T-helper 1 cell treated with Interleukin-12 subunit alpha and Interleukin-12 subunit beta and Interleukin-4 antibody, amounts not matched to agents 30 μg/mL and 1 μg/mL, for 36 hours (primary cell): ENCODE measurements around the gene CABP2.
"Not testable (repeated sequence)": the region's sequence is repeated elsewhere in the genome, so short reads cannot be mapped to it uniquely, and the experiment has no call there.

Experiments
- H3K27ac Mint-ChIP-seq: one replicate; pipeline ENCODE4 v1.8.0; 2021; ENCODE audit warnings: mild to moderate bottlenecking, mixed read lengths
- H3K27me3 Mint-ChIP-seq: one replicate; pipeline ENCODE4 v1.8.0; 2021; ENCODE audit warnings: low read depth, mixed read lengths
- H3K36me3 Mint-ChIP-seq: one replicate; pipeline ENCODE4 v1.8.0; 2021; ENCODE audit warnings: low read depth, mixed read lengths
- H3K4me1 Mint-ChIP-seq: one replicate; pipeline ENCODE4 v1.8.0; 2021; ENCODE audit warnings: low read depth, mixed read lengths
- H3K4me3 Mint-ChIP-seq: one replicate; pipeline ENCODE4 v1.8.0; 2021; ENCODE audit warnings: mild to moderate bottlenecking, moderate library complexity, mixed read lengths
- H3K9me3 Mint-ChIP-seq: one replicate; pipeline ENCODE4 v1.8.0; 2021; ENCODE audit warnings: mixed read lengths

CABP2 gene

GRCh38 chr11:67489203-67489884 is 33.9 kb downstream of the CABP2 start:
- H3K27me3 Mint-ChIP-seq = no peaks in the 10 kb centered on the region
- peak overlapping the region; percentile 96 for H3K27ac Mint-ChIP-seq
- H3K4me3 Mint-ChIP-seq = no peak overlapping the region
- no peaks in the 10 kb centered on the region for H3K9me3 Mint-ChIP-seq
- H3K4me1 Mint-ChIP-seq = peaks cover 44% of the 10 kb centered on the region
- H3K36me3 Mint-ChIP-seq = peaks cover 27% of the 10 kb centered on the region

DNA sequence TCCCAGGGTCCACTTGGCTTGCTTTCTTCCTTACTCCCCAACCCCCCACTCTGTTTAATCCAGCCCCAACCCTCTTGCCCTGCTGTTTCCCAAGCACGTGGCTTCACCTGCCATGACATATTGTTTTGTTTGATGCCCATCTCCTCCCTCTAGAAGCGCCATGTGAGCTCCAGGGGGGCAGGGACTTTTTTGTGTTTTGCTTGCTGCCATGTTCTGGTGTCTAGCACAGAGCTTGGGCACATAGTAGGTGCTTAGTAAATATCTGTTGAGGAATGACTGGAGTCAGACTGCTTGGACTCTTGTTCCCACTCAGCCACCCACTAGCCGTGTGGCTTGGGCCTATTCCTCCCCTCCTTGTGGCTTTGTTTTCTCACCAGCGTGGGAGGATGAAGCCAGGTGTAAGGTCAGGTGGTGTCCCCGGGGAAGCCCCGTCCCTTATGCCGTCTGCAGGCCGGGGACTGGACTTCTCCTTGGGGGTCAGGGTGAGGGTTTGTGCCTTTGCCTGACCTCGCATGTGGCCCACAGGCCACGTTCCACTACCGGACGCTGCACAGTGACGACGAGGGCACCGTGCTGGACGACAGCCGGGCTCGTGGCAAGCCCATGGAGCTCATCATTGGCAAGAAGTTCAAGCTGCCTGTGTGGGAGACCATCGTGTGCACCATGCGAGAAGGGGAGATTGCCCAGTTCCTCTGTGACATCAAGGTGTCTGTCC is 36.6 kb downstream of the CABP2 start:
- peak overlapping the region; percentile 96 for H3K27ac Mint-ChIP-seq
- peak overlapping the region; percentile 67 for H3K4me3 Mint-ChIP-seq
- H3K27me3 Mint-ChIP-seq = no peaks in the 10 kb centered on the region
- peaks cover 27% of the 10 kb centered on the region for H3K36me3 Mint-ChIP-seq
- H3K9me3 Mint-ChIP-seq = no peaks in the 10 kb centered on the region
- peaks cover 53% of the 10 kb centered on the region for H3K4me1 Mint-ChIP-seq

GRCh38 chr11:67485873-67486361 is 37.3 kb downstream of the CABP2 start:
- Mint-ChIP-seq H3K27ac (peak overlapping the region; percentile 96), H3K4me1 (peaks cover 53% of the 10 kb centered on the region), H3K4me3 (peak overlapping the region; percentile 67), H3K36me3 (peaks cover 27% of the 10 kb centered on the region)
- H3K9me3 Mint-ChIP-seq, H3K27me3 Mint-ChIP-seq: not testable (repeated sequence)

- peak overlapping the region; percentile 93 for H3K4me3 Mint-ChIP-seq
- no peaks in the 10 kb centered on the region for H3K9me3 Mint-ChIP-seq
- peak overlapping the region; percentile 96 for H3K27ac Mint-ChIP-seq
- H3K27me3 Mint-ChIP-seq = no peaks in the 10 kb centered on the region
- peaks cover 53% of the 10 kb centered on the region for H3K4me1 Mint-ChIP-seq
- peaks cover 27% of the 10 kb centered on the region for H3K36me3 Mint-ChIP-seq
Observed at GRCh38 chr11:67484847-67485311, 38.4 kb downstream of the CABP2 start.

DNA sequence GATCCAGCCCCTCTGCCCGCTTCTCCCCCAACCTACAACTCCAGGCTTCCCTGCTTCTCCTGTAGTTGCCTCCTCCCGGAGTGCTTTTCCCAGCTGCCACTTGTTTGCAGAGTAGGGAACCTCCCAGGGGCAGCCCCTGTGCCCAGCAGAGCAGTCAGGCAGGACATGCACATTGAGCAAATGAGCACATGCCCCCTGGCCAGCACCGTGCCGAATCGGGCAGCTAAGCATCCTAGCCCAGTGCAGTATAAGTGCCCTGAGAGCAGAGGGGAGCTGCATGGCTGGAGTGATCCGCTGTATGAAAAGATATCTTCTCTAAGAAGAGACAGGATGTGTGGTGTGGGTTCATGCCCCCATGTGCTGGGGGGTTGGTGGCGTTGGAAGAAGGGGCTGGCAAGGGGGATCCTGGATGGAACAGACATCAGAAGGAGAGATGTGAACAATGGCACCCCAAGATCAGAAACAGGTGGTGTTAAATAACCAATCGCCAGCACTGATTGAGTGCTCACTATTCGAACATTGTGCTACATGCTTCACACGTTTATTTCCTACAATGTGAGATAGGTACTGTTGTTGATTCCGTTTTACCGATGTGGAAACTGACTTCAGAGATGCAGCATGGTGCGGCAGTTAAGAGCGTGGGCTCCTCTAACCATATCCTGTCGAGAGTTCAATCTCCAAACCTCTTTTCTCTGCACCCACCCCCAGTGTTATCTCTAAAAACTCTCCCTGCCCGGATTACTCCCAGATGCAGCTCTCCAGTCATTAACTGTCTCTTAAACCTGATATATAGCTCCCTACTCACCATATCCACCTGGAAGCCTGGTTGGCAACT is 39.2 kb downstream of the CABP2 start:
- H3K4me3 Mint-ChIP-seq = peak overlapping the region; percentile 93
- H3K36me3 Mint-ChIP-seq = peaks cover 23% of the 10 kb centered on the region
- peak overlapping the region; percentile 96 for H3K27ac Mint-ChIP-seq
- no peaks in the 10 kb centered on the region for H3K9me3 Mint-ChIP-seq
- H3K4me1 Mint-ChIP-seq = peaks cover 49% of the 10 kb centered on the region
- no peaks in the 10 kb centered on the region for H3K27me3 Mint-ChIP-seq

DNA sequence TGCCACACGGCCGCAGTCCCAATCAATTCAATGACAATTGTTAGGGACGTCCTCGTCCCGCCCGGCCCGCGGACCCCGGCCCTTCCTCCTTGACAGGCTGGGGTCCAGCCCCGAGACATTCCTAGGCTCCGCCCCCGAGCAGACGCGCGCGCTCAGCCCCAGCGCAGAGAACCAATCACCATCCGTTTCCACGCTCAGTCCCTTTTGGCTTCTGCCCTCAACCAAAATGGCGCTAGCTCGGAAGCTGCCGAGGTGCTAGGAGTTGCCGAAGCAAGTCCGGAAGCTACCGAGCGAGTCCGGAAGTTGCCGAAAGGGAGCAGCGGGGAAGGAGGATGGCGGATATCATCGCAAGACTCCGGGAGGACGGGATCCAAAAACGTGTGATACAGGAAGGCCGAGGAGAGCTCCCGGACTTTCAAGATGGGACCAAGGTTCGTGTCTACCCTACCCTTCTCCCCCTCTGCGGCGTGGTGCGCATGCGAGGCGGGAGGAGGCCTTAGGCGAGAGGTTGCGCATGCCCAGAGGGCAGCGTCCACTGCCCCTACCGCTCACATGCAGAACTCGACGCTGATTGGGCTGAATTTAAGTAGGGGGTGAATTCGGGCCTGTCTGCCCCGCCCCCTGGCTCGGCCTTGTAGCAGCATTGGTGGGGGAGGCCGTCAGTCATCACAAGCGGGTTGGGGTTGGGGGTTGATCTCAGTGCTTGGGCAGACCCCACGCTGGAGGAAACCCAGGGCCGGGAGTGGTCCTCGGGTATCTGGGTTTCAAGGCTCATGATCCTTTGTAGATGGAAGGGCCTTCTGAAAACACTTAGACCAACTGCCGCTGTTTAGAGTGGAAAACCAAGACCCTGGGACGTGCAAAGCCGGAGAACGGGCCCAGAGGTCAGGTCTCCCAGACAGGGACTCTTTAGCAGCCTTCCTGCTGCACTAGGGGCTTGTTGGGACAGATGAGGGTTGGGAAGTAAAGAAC is 40.1 kb downstream of the CABP2 start, which contains the start of gene AIP:
Gene AIP, plus strand, starts transcription at position 200 of the 972 bp plus-strand sequence. Its CDS starts 133 bp downstream, at position 333.
- Mint-ChIP-seq H3K9me3 (no peaks in the 10 kb centered on the region), H3K27me3 (no peaks in the 10 kb centered on the region), H3K4me3 (peak within 1 kb of the TSS; percentile 93), H3K36me3 (peaks cover 22% of the 10 kb centered on the region), H3K4me1 (peaks cover 42% of the 10 kb centered on the region), H3K27ac (peak within 1 kb of the TSS; percentile 96)

DNA sequence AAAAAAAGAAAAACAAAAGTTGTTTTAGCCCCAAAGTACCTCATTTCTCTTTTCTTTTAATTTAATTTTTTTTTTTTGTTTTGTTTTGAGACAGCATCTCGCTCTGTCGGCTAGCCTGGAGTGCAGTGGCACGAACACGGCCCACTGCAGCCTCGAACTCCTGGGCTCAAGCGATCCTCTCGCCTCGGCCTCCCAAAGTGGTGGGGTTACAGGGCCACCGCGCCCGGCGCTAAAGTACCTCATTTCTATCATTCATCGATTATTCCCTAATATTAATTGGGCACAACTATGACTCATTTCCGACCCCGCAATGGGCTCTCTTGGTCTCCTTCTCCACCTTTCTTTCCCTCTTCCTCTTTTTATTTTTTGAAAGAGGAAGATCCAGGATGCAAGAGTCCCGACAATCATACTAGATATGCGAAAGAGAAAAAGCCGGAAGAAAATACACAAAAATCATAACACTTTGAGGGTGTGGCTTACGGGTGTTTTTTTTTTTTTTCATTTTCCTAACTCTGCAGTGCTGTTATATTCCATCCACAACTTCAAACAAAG is 40.9 kb downstream of the CABP2 start:
- Mint-ChIP-seq H3K36me3 (peaks cover 15% of the 10 kb centered on the region), H3K4me1 (peaks cover 34% of the 10 kb centered on the region), H3K27me3 (no peaks in the 10 kb centered on the region), H3K27ac (peak overlapping the region; percentile 96), H3K4me3 (peak overlapping the region; percentile 93), H3K9me3 (no peaks in the 10 kb centered on the region)

DNA sequence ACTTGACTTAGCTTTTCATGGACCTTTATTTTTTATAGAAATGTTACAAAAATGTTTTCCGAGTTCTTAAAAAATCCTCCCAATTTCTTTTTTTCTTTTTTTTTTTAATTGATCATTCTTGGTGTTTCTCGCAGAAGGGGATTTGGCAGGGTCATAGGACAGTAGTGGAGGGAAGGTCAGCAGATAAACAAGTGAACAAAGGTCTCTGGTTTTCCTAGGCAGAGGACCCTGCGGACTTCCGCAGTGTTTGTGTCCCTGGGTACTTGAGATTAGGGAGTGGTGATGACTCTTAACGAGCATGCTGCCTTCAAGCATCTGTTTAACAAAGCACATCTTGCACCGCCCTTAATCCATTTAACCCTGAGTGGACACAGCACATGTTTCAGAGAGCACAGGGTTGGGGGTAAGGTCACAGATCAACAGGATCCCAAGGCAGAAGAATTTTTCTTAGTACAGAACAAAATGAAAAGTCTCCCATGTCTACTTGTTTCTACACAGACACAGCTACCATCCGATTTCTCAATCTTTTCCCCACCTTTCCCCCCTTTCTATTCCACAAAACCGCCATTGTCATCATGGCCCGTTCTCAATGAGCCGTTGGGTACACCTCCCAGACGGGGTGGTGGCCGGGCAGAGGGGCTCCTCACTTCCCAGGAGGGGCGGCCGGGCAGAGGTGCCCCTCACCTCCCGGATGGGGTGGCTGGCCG is 45.7 kb downstream of the CABP2 start:
- not testable (repeated sequence) for H3K36me3 Mint-ChIP-seq, H3K4me3 Mint-ChIP-seq, H3K27me3 Mint-ChIP-seq, H3K4me1 Mint-ChIP-seq, H3K9me3 Mint-ChIP-seq, H3K27ac Mint-ChIP-seq

- H3K4me3 Mint-ChIP-seq = not testable (repeated sequence)
Observed at GRCh38 chr11:67476692-67477091, 46.6 kb downstream of the CABP2 start.

DNA sequence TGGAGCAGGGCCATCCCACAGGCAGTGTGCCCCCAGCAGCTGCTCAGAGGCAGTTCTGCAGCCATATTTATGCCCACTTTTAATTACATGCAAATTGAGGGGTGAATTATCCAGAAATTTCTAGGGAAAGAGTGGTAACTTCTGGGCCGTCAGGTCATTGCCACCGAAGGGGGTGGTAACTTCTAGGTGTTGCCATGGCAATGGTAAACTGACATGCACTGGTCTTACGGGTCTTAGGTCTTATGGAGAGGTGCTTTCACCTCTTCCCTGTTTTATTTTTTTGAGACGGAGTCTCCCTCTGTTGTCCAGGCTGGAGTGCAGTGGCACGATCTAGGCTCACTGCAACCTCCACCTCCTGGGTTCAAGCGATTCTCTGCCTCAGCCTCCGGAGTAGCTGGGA is 50.4 kb downstream of the CABP2 start:
- Mint-ChIP-seq H3K4me1 (peaks cover 9% of the 10 kb centered on the region), H3K27me3 (peaks cover 4% of the 10 kb centered on the region), H3K9me3 (no peaks in the 10 kb centered on the region), H3K4me3 (no peak overlapping the region), H3K27ac (no peak overlapping the region), H3K36me3 (no peaks in the 10 kb centered on the region)

More at GRCh38 chr11:67476692-67477091, 46.6 kb downstream of the CABP2 start:
- not testable (repeated sequence) for H3K9me3 Mint-ChIP-seq, H3K27ac Mint-ChIP-seq, H3K4me1 Mint-ChIP-seq, H3K36me3 Mint-ChIP-seq, H3K27me3 Mint-ChIP-seq

DNA sequence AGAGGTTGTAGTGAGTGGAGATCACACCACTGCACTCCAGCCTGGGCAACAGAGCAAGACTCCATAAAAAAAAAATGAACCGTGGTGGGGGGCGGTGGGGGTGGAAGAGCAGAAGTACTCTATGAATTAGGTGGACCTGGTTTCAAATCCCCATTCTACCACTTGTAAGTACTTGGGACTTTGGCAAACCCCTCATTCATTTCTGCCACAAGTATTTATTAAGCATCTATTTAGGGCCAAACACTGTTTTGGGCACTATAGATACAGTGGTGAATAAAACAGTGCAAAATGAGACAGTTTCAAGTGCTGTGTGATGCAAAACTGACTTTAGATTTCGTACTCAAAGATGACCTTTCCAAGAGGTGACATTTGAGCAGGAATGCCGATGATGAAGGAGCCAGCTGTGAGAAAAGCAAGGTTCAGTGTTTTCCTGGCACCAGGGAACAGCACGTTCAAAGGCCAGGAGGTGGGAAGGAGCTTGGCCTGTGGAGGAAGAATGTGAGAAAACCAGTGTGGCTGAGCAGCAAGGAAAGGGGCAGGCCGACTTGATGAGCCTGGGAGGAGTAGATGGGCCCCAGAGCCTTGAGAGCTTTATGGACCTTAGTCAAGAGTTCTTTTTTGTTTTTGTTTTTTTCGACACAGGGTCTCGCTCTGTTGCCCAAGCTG is 52.8 kb downstream of the CABP2 start:
- H3K9me3 Mint-ChIP-seq = no peaks in the 10 kb centered on the region
- no peak overlapping the region for H3K4me3 Mint-ChIP-seq
- no peaks in the 10 kb centered on the region for H3K36me3 Mint-ChIP-seq
- peaks cover 4% of the 10 kb centered on the region for H3K27me3 Mint-ChIP-seq
- peaks cover 20% of the 10 kb centered on the region for H3K4me1 Mint-ChIP-seq
- no peak overlapping the region for H3K27ac Mint-ChIP-seq

DNA sequence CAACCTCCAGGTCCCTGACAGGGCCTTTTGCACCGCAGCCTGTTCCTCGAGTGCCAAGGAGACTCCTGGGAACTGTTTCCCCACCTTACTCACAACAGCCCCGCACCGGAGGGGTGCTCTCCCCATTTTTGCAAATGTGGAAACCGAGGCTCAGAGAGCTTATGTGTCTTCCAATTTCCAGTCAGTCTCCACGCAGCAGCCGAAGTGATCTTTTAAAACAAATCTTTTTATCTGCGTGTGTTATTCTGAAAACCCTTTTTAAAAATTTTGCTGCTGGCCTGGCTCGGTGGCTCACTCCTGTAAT is 53.8 kb downstream of the CABP2 start:
- H3K4me3 Mint-ChIP-seq = peak overlapping the region; percentile 67
- peaks cover under 1% of the 10 kb centered on the region for H3K27me3 Mint-ChIP-seq
- peaks cover 24% of the 10 kb centered on the region for H3K4me1 Mint-ChIP-seq
- peak overlapping the region; percentile 45 for H3K27ac Mint-ChIP-seq
- no peaks in the 10 kb centered on the region for H3K36me3 Mint-ChIP-seq
- no peaks in the 10 kb centered on the region for H3K9me3 Mint-ChIP-seq
